Measurements from ENCODE around the gene REEP6. TPM values are rescaled to one million over a fixed set of nuclear protein-coding genes. Genes with fewer than 3 reads are reported as not detected.

REEP6 gene
- polyA plus RNA-seq, 1 experiment = 0.84 TPM

DNA sequence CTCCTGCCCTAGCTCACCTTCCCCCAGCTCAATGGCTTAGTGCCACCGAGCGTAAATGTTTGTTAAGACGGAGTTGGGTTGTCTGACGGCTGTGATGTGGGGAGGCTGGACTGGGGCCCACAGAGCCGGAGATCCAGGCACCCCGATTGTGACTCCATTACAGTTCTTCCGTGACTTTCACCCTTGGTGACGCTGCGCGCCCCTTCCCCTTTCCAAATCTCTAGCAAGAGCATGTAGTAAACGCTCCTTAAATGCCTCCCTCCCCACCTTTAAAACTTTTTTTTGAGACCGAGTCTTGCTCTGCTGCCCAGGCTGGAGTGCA, 829 bp downstream of the REEP6 start:
- Histone ChIP-seq H3K27me3 (ENCODE audit: control insufficient read depth, insufficient read depth, low read length) (peaks cover 11% of the 10 kb centered on the region), H3K9me3 (ENCODE audit: control insufficient read depth, insufficient read depth, low read length) (no peaks in the 10 kb centered on the region; the same call in 1 of the 2 replicates), H3K4me3 (ENCODE audit: low read depth, low read length) (peak overlapping the region; percentile 62; the same call in 1 of the 2 replicates), H3K27ac (ENCODE audit: low read depth, low read length) (no peak overlapping the region)
- POLR2A ChIA-PET = interaction anchor here (0.6 to 1.4 kb wide), 2 partner anchors 10 to 47 kb away, joined by 3 to 6 read pairs; no protein-coding TSS in a partner anchor
- no peak for TF ChIP-seq CTCF (IDR thresholded peaks at IDR 0.05; ENCODE audit: low read depth, low read length)
- DNase-seq (ENCODE audit: low read depth, low spot score) = no peak
- CTCF ChIA-PET = no interaction called here

- Histone ChIP-seq H3K27ac (ENCODE audit: low read depth, low read length) (no peak overlapping the region), H3K4me3 (ENCODE audit: low read depth, low read length) (no peak overlapping the region), H3K27me3 (ENCODE audit: control insufficient read depth, insufficient read depth, low read length) (peaks cover 13% of the 10 kb centered on the region), H3K9me3 (ENCODE audit: control insufficient read depth, insufficient read depth, low read length) (no peaks in the 10 kb centered on the region; the same call in 1 of the 2 replicates)
- ChIA-PET CTCF (no interaction called here), POLR2A (no interaction called here)
- no peak for TF ChIP-seq CTCF (IDR thresholded peaks at IDR 0.05; ENCODE audit: low read depth, low read length)
- DNase-seq (ENCODE audit: low read depth, low spot score) = no peak
These were observed 1.6 kb downstream of the REEP6 start for GRCh38 chr19:1492474-1493006.

GRCh38 chr19:1494115-1494815, 3.3 kb downstream of the REEP6 start:
- Histone ChIP-seq H3K4me3 (ENCODE audit: low read depth, low read length) (no peak overlapping the region), H3K9me3 (ENCODE audit: control insufficient read depth, insufficient read depth, low read length) (no peaks in the 10 kb centered on the region; the same call in 1 of the 2 replicates), H3K27ac (ENCODE audit: low read depth, low read length) (no peak overlapping the region), H3K27me3 (ENCODE audit: control insufficient read depth, insufficient read depth, low read length) (peaks cover 13% of the 10 kb centered on the region)
- no peak for TF ChIP-seq CTCF (IDR thresholded peaks at IDR 0.05; ENCODE audit: low read depth, low read length)
- no peak for DNase-seq (ENCODE audit: low read depth, low spot score)
- ChIA-PET CTCF (no interaction called here), POLR2A (no interaction called here)

GRCh38 chr19:1495051-1495798, 4.2 kb downstream of the REEP6 start:
- H3K27ac ChIP-seq (ENCODE audit: low read depth, low read length) = no peak overlapping the region
- H3K27me3 ChIP-seq (ENCODE audit: control insufficient read depth, insufficient read depth, low read length) = peaks cover 13% of the 10 kb centered on the region
- DNase-seq (ENCODE audit: low read depth, low spot score) = no peak
- CTCF ChIA-PET = no interaction called here
- TF ChIP-seq CTCF (IDR thresholded peaks at IDR 0.05; ENCODE audit: low read depth, low read length) = no peak
- no peak overlapping the region for H3K4me3 ChIP-seq (ENCODE audit: low read depth, low read length)
- POLR2A ChIA-PET = no interaction called here
- H3K9me3 ChIP-seq (ENCODE audit: control insufficient read depth, insufficient read depth, low read length) = peaks cover 4% of the 10 kb centered on the region

Data from AG04450 (cell line).